ENCODE data around the gene LARP1B. TPM values are rescaled to one million over a fixed set of nuclear protein-coding genes. Genes with fewer than 3 reads are reported as not detected.
"Not testable (repeated sequence)": the region's sequence is repeated elsewhere in the genome, so short reads cannot be mapped to it uniquely, and the experiment has no call there.

The LARP1B gene
- total RNA-seq, 2 donors from 2014 or later, result 17.9 to 25.8 TPM

GRCh38 chr4:128123036-128123435, 61.9 kb downstream of the LARP1B start:
- no peak for DNase-seq (ENCODE audit: low spot score)
- intact Hi-C loops (cut with DNase I), result no loop called here

GRCh38 chr4:128130621-128131020, 69.5 kb downstream of the LARP1B start:
- intact Hi-C loops (cut with DNase I), result no loop called here

GRCh38 chr4:128134925-128135324, 73.8 kb downstream of the LARP1B start:
- no peak for DNase-seq (ENCODE audit: low spot score)
- intact Hi-C loops (cut with DNase I), result no loop called here

More at GRCh38 chr4:128130621-128131020, 69.5 kb downstream of the LARP1B start:
- DNase-seq (ENCODE audit: low spot score), result no peak

- intact Hi-C loops (cut with DNase I), result no loop called here
- no peak for DNase-seq (ENCODE audit: low spot score)
Measured at GRCh38 chr4:128135391-128135790, 74.3 kb downstream of the LARP1B start.

- intact Hi-C loops (cut with DNase I), result no loop called here
- no peak for DNase-seq (ENCODE audit: low spot score)
Measured at GRCh38 chr4:128141866-128142265, 80.8 kb downstream of the LARP1B start.

GRCh38 chr4:128145727-128146126, 84.6 kb downstream of the LARP1B start:
- DNase-seq (ENCODE audit: low spot score), result no peak

GRCh38 chr4:128153800-128154199, 92.7 kb downstream of the LARP1B start:
- no peak for DNase-seq (ENCODE audit: low spot score)
- intact Hi-C loops (cut with DNase I), result no loop called here

More at GRCh38 chr4:128145727-128146126, 84.6 kb downstream of the LARP1B start:
- intact Hi-C loops (cut with DNase I), result no loop called here

- no peak for DNase-seq (ENCODE audit: low spot score)
- intact Hi-C loops (cut with DNase I), result loop anchor here in 1 of 2 donors (5.0 kb wide), 1 partner anchor 772 kb away; no protein-coding TSS in a partner anchor
Measured at GRCh38 chr4:128155231-128155855, 94.2 kb downstream of the LARP1B start.

- intact Hi-C loops (cut with DNase I), result loop anchor here in 1 of 2 donors (5.0 kb wide), 1 partner anchor 771 kb away; no protein-coding TSS in a partner anchor
- no peak for DNase-seq (ENCODE audit: low spot score)
Measured at GRCh38 chr4:128155874-128156456, 94.9 kb downstream of the LARP1B start.

GRCh38 chr4:128156472-128156871, 95.4 kb downstream of the LARP1B start:
- intact Hi-C loops (cut with DNase I), result loop anchor here in 1 of 2 donors (5.0 kb wide), 1 partner anchor 771 kb away; no protein-coding TSS in a partner anchor
- DNase-seq (ENCODE audit: low spot score), result not testable (repeated sequence)

- no peak for DNase-seq (ENCODE audit: low spot score)
- intact Hi-C loops (cut with DNase I), result loop anchor here in 1 of 2 donors (5.0 kb wide), 1 partner anchor 768 kb away; no protein-coding TSS in a partner anchor
Measured at GRCh38 chr4:128158894-128159293, 97.8 kb downstream of the LARP1B start.

- intact Hi-C loops (cut with DNase I), result loop anchor here in 1 of 2 donors (5.0 kb wide), 1 partner anchor 767 kb away; no protein-coding TSS in a partner anchor
- no peak for DNase-seq (ENCODE audit: low spot score)
Measured at GRCh38 chr4:128159967-128160366, 98.9 kb downstream of the LARP1B start.

GRCh38 chr4:128161138-128161537, 100.0 kb downstream of the LARP1B start:
- intact Hi-C loops (cut with DNase I), result no loop called here
- no peak for DNase-seq (ENCODE audit: low spot score)

- intact Hi-C loops (cut with DNase I), result no loop called here
- DNase-seq (ENCODE audit: low spot score), result no peak
Measured at GRCh38 chr4:128162434-128162833, 101.3 kb downstream of the LARP1B start.

- intact Hi-C loops (cut with DNase I), result no loop called here
- DNase-seq (ENCODE audit: low spot score), result no peak
Measured at GRCh38 chr4:128163177-128164117, 102.3 kb downstream of the LARP1B start.

- intact Hi-C loops (cut with DNase I), result no loop called here
- no peak for DNase-seq (ENCODE audit: low spot score)
Measured at GRCh38 chr4:128166982-128167381, 105.9 kb downstream of the LARP1B start.

- intact Hi-C loops (cut with DNase I), result no loop called here
Measured at GRCh38 chr4:128168701-128169100, 107.6 kb downstream of the LARP1B start.

GRCh38 chr4:128169245-128169644, 108.1 kb downstream of the LARP1B start:
- no peak for DNase-seq (ENCODE audit: low spot score)
- intact Hi-C loops (cut with DNase I), result no loop called here

More at GRCh38 chr4:128168701-128169100, 107.6 kb downstream of the LARP1B start:
- DNase-seq (ENCODE audit: low spot score), result no peak

GRCh38 chr4:128176643-128177042, 115.5 kb downstream of the LARP1B start:
- DNase-seq (ENCODE audit: low spot score), result no peak
- intact Hi-C loops (cut with DNase I), result no loop called here

GRCh38 chr4:128177498-128177897, 116.4 kb downstream of the LARP1B start:
- intact Hi-C loops (cut with DNase I), result no loop called here

More at GRCh38 chr4:128177498-128177897, 116.4 kb downstream of the LARP1B start:
- no peak for DNase-seq (ENCODE audit: low spot score)

Measured in posterior vena cava (tissue), 2 donors.